ENCODE data around the gene FOXO1.

DNA sequence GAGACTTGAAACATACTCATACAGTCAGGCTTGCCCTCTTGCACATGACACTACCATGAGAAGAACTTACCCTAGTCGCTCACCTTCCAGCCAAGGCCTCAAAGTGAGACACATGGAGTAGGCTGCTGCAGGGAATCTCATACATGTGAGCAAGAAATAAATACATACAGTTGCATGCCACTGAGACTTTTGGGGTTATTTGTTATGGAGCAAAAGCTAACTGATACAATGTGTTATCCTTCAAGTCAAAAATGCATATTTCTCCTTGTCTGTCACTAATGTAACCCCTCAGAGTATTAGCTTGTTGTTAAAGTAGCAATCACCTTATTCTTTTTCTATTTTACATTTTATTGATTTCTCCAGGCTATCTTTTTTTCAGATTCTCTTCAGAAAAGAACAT lies 58.1 kb downstream of the FOXO1 start:
- TF ChIP-seq, protein P1, sequence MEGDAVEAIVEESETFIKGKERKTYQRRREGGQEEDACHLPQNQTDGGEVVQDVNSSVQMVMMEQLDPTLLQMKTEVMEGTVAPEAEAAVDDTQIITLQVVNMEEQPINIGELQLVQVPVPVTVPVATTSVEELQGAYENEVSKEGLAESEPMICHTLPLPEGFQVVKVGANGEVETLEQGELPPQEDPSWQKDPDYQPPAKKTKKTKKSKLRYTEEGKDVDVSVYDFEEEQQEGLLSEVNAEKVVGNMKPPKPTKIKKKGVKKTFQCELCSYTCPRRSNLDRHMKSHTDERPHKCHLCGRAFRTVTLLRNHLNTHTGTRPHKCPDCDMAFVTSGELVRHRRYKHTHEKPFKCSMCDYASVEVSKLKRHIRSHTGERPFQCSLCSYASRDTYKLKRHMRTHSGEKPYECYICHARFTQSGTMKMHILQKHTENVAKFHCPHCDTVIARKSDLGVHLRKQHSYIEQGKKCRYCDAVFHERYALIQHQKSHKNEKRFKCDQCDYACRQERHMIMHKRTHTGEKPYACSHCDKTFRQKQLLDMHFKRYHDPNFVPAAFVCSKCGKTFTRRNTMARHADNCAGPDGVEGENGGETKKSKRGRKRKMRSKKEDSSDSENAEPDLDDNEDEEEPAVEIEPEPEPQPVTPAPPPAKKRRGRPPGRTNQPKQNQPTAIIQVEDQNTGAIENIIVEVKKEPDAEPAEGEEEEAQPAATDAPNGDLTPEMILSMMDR (conservative IDR thresholded peaks at IDR 0.05; ENCODE audit: low read depth in 2 of 2) = no peak
- no peak for TF ChIP-seq POLR2AphosphoS5 (IDR thresholded peaks at IDR 0.05; ENCODE audit: low read depth)
- TF ChIP-seq, protein P2, sequence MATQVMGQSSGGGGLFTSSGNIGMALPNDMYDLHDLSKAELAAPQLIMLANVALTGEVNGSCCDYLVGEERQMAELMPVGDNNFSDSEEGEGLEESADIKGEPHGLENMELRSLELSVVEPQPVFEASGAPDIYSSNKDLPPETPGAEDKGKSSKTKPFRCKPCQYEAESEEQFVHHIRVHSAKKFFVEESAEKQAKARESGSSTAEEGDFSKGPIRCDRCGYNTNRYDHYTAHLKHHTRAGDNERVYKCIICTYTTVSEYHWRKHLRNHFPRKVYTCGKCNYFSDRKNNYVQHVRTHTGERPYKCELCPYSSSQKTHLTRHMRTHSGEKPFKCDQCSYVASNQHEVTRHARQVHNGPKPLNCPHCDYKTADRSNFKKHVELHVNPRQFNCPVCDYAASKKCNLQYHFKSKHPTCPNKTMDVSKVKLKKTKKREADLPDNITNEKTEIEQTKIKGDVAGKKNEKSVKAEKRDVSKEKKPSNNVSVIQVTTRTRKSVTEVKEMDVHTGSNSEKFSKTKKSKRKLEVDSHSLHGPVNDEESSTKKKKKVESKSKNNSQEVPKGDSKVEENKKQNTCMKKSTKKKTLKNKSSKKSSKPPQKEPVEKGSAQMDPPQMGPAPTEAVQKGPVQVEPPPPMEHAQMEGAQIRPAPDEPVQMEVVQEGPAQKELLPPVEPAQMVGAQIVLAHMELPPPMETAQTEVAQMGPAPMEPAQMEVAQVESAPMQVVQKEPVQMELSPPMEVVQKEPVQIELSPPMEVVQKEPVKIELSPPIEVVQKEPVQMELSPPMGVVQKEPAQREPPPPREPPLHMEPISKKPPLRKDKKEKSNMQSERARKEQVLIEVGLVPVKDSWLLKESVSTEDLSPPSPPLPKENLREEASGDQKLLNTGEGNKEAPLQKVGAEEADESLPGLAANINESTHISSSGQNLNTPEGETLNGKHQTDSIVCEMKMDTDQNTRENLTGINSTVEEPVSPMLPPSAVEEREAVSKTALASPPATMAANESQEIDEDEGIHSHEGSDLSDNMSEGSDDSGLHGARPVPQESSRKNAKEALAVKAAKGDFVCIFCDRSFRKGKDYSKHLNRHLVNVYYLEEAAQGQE (IDR thresholded peaks at IDR 0.05; ENCODE audit: unreplicated experiment) = no peak
- TF ChIP-seq EZH2phosphoT487 (IDR thresholded peaks at IDR 0.05; ENCODE audit: unreplicated experiment) = no peak
- no peak for TF ChIP-seq EZH2 (IDR thresholded peaks at IDR 0.05; ENCODE audit: low read depth, unreplicated experiment)
- TF ChIP-seq CREB1 (CRISPR knock-in tag; IDR thresholded peaks at IDR 0.05; ENCODE audit: low read depth) = no peak
- no peak for TF ChIP-seq JUNB (IDR thresholded peaks at IDR 0.05; ENCODE audit: unreplicated experiment)
- TF ChIP-seq ZNF114 (CRISPR knock-in tag; IDR thresholded peaks at IDR 0.05) = no peak
